ENCODE data around the gene NPPA.

NPPA gene

DNA sequence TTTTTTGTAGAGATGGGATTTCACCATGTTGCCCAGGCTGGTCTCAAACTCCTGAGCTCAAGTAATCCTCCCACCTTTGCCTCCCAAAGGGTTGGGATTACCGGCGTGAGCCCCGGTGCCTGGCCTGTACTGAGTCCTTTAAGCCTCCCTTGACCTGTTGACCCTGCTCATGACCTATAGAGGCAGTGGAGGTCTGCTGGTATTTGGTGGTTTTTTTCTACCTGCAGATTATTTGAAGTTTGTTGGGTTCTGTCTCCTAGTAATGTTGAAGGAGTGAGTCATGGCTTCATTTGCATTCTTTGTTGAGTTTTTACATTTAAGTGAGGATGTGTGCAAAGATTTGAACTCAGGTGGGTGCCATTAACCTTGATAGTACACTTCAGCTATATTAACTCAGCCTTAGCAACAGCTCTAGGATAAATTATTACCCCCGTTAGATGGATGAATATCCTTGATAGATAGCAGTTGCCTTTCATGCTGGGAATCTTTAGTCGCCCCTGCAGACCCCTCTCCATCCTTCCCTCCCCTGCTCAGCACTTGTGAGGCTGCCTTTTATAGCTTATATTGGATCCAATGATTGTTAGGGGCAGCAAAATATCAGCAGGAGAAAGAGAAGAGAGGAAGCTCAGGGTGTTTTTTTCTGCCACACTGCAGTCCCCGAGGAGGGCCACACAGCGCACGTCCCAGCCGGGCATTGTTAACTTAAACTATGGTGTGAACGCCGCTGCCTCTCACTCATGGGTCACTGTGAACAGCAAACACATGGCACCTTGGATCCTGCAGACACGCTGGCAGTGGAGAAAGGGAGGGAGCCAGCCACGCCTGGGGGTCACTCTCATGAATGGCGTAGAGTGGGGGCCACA is 26.0 kb upstream of the NPPA start:
- Histone ChIP-seq H3K27ac (ENCODE audit: low read depth, low read length) (no peak overlapping the region), H3K36me3 (ENCODE audit: insufficient read depth, low read length) (no peaks in the 10 kb centered on the region), H3K4me3 (ENCODE audit: low read length) (no peak overlapping the region), H3K27me3 (ENCODE audit: insufficient read depth, low read length) (no peaks in the 10 kb centered on the region), H3K4me1 (ENCODE audit: insufficient read depth, low read length) (no peaks in the 10 kb centered on the region), H3K9ac (ENCODE audit: low read depth, low read length) (no peak overlapping the region), H3K9me3 (ENCODE audit: insufficient read depth, low read depth, low read length) (no peaks in the 10 kb centered on the region)
- whole genome bisulfite sequencing: 88% methylated on average over 14 of the region's 14 CpGs

DNA sequence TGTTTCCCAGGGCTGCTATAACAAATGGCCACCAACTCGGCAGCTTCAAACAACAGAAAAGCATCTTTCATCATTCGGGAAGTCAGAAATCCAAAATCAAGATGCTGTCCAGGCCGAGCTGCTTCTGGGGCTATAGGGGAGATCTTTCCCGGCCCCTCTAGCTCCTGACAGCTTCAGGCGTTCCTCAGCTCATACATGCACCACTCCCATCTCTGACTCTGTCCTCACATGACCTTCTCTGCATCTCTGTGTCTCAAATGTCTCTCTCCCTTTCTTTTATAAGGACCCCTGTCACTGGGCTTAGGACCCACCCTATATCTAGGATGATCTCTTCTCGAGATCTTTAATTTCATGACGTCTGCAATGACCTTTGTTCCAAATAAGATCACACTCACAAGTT is 25.0 kb upstream of the NPPA start:
- Histone ChIP-seq H3K27me3 (ENCODE audit: insufficient read depth, low read length) (no peaks in the 10 kb centered on the region), H3K4me3 (ENCODE audit: low read length) (no peak overlapping the region), H3K4me1 (ENCODE audit: insufficient read depth, low read length) (no peaks in the 10 kb centered on the region), H3K36me3 (ENCODE audit: insufficient read depth, low read length) (no peaks in the 10 kb centered on the region), H3K9me3 (ENCODE audit: insufficient read depth, low read depth, low read length) (no peaks in the 10 kb centered on the region), H3K9ac (ENCODE audit: low read depth, low read length) (no peak overlapping the region), H3K27ac (ENCODE audit: low read depth, low read length) (no peak overlapping the region)
- 89% methylated on average over 7 of the region's 7 CpGs for WGBS

GRCh38 chr1:11869650-11870207 is 22.1 kb upstream of the NPPA start:
- Histone ChIP-seq H3K36me3 (ENCODE audit: insufficient read depth, low read length) (no peaks in the 10 kb centered on the region), H3K9ac (ENCODE audit: low read depth, low read length) (no peak overlapping the region), H3K27me3 (ENCODE audit: insufficient read depth, low read length) (no peaks in the 10 kb centered on the region), H3K4me1 (ENCODE audit: insufficient read depth, low read length) (no peaks in the 10 kb centered on the region), H3K4me3 (ENCODE audit: low read length) (no peak overlapping the region), H3K27ac (ENCODE audit: low read depth, low read length) (no peak overlapping the region), H3K9me3 (ENCODE audit: insufficient read depth, low read depth, low read length) (no peaks in the 10 kb centered on the region)
- 92% methylated on average over 5 of the region's 5 CpGs for WGBS

GRCh38 chr1:11869104-11869503 is 21.5 kb upstream of the NPPA start:
- Histone ChIP-seq H3K36me3 (ENCODE audit: insufficient read depth, low read length) (no peaks in the 10 kb centered on the region), H3K9ac (ENCODE audit: low read depth, low read length) (no peak overlapping the region), H3K4me3 (ENCODE audit: low read length) (no peak overlapping the region), H3K4me1 (ENCODE audit: insufficient read depth, low read length) (no peaks in the 10 kb centered on the region), H3K27me3 (ENCODE audit: insufficient read depth, low read length) (no peaks in the 10 kb centered on the region), H3K9me3 (ENCODE audit: insufficient read depth, low read depth, low read length) (no peaks in the 10 kb centered on the region), H3K27ac (ENCODE audit: low read depth, low read length) (no peak overlapping the region)
- WGBS: 94% methylated on average over 3 of the region's 3 CpGs

DNA sequence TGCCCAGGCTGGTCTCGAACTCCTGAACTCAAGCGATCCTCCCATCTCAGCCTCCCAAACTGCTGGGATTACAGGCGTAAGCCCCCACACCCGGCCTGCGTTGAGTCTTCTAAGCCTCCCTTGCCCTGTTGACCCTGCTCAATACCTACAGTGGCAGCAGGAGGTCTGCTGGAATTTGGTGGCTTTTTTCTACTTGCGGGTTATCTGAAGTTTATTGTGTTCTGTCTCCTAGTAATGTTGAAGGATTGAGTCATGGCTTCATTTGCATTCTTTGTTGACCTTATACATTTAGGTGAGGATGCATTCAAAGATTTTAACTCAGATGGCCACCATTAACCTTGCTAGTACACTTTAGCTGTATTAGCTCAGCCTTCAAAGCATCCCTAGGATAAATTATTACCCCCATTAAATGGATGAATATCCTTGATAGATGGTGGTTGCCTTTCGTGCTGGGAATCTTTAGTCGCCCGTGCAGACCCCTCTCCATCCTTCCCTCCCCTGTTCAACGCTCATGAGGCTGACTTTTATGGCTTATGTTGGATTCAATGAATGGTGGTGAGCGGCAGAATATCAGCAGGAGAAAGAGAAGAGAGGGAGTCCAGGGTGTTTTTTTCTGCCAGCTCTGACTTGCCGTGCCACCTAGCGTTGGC is 20.9 kb upstream of the NPPA start:
- 77% methylated on average over 9 of the region's 13 CpGs for WGBS
- H3K36me3 ChIP-seq (ENCODE audit: insufficient read depth, low read length): no peaks in the 10 kb centered on the region
- H3K4me1 ChIP-seq (ENCODE audit: insufficient read depth, low read length): no peaks in the 10 kb centered on the region
- no peak overlapping the region for H3K9ac ChIP-seq (ENCODE audit: low read depth, low read length)
- no peaks in the 10 kb centered on the region for H3K27me3 ChIP-seq (ENCODE audit: insufficient read depth, low read length)
- no peak overlapping the region for H3K4me3 ChIP-seq (ENCODE audit: low read length)
- no peaks in the 10 kb centered on the region for H3K9me3 ChIP-seq (ENCODE audit: insufficient read depth, low read depth, low read length)
- no peak overlapping the region for H3K27ac ChIP-seq (ENCODE audit: low read depth, low read length)

DNA sequence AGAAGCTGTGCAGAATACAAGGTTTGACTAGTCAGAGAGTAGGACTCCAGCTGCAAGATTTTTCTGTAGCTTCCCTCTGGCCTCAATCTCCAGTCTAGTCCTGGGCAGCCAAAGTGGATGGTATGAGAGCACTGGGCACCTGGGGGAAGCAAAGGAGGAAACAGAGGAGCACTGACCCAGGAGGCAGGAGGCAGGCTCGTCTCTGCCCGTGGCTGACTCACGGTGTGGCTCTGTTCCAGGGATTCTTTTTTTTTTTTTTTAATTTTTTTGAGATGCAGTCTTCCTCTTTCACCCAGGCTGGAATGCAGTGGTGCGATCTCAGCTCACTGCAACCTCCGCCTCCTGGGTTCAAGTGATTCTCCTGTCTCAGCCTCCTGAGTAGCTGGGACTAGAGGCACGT is 15.3 kb upstream of the NPPA start:
- Histone ChIP-seq H3K9me3 (ENCODE audit: insufficient read depth, low read depth, low read length) (no peaks in the 10 kb centered on the region), H3K4me3 (ENCODE audit: low read length) (no peak overlapping the region), H3K36me3 (ENCODE audit: insufficient read depth, low read length) (no peaks in the 10 kb centered on the region), H3K27me3 (ENCODE audit: insufficient read depth, low read length) (peaks cover 28% of the 10 kb centered on the region), H3K9ac (ENCODE audit: low read depth, low read length) (no peak overlapping the region), H3K4me1 (ENCODE audit: insufficient read depth, low read length) (no peaks in the 10 kb centered on the region), H3K27ac (ENCODE audit: low read depth, low read length) (no peak overlapping the region)
- 93% methylated on average over 5 of the region's 6 CpGs for WGBS

- H3K27me3 ChIP-seq (ENCODE audit: insufficient read depth, low read length): peaks cover 41% of the 10 kb centered on the region
- no peak overlapping the region for H3K27ac ChIP-seq (ENCODE audit: low read depth, low read length)
- no peaks in the 10 kb centered on the region for H3K4me1 ChIP-seq (ENCODE audit: insufficient read depth, low read length)
- H3K4me3 ChIP-seq (ENCODE audit: low read length): no peak overlapping the region
- H3K9me3 ChIP-seq (ENCODE audit: insufficient read depth, low read depth, low read length): no peaks in the 10 kb centered on the region
- H3K36me3 ChIP-seq (ENCODE audit: insufficient read depth, low read length): no peaks in the 10 kb centered on the region
- WGBS: 64% methylated on average over 1 of the region's 1 CpG
- H3K9ac ChIP-seq (ENCODE audit: low read depth, low read length): no peak overlapping the region
Measured at GRCh38 chr1:11860587-11860986, 13.0 kb upstream of the NPPA start.

DNA sequence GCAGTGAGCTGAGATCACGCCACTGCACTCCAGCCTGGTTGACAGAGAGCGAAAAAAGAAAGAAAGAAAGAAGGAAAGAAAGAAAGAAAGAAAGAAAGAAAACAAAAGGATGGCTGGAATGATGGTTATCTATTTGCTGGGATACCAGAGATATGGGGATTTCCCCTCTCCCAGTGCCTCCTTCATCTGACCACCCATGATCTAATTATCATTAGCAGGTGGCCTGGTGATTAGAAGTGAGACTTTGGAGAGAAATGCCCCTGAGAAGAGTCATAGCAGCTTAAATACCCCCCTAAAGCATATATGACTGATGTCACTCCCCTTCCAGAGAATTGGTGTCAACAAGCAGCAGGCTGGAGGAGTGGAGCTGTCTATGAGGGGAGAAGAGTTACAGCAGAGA is 12.5 kb upstream of the NPPA start:
- Histone ChIP-seq H3K36me3 (ENCODE audit: insufficient read depth, low read length) (no peaks in the 10 kb centered on the region), H3K9me3 (ENCODE audit: insufficient read depth, low read depth, low read length) (no peaks in the 10 kb centered on the region), H3K4me3 (ENCODE audit: low read length) (no peak overlapping the region), H3K27ac (ENCODE audit: low read depth, low read length) (no peak overlapping the region), H3K27me3 (ENCODE audit: insufficient read depth, low read length) (peaks cover 41% of the 10 kb centered on the region), H3K4me1 (ENCODE audit: insufficient read depth, low read length) (no peaks in the 10 kb centered on the region), H3K9ac (ENCODE audit: low read depth, low read length) (no peak overlapping the region)
- 86% methylated on average over 2 of the region's 2 CpGs for WGBS

DNA sequence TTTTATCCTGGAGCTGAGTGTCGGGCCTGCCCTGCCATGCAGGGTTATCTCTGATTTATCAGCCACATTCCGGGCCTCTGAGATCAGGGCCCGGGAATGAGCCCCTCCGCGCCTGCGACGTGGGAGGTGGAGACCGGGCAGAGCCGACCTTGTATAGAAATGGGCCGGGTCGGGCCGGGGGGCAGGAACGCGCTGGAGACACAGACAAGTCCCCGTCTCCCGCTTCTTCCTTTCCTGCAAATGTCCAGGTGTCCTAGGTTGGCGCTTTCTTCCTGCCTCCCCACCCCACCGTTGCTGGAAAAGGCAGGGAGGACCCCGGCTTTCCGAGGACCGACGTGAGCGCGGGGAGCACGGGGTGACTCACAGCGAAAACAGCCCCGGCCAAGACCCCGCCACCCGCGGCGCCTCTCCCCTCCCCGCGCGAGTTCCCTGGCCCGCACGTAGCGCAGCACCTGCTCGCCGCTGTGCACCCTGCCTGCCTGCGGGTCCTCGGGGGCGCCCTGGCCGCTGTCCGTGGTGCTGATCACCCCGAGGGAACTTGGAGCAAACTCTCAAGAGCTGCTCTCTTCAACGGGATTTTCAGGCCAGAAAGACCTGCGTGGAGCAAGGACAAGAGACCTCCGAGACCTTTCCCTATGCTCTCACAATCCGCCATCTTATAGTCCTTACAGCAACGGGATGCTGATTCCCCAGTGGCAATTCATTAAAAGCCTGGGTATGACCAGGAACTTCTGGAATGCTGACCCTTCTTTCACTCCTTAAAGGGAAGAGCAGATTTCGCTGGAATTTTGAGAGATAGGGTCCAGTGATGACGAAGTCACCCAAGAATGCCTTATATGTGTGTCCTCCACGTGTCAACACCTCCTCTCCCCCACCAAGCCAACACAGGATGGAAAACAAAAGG is 11.6 kb upstream of the NPPA start:
- peaks cover 41% of the 10 kb centered on the region for H3K27me3 ChIP-seq (ENCODE audit: insufficient read depth, low read length)
- 4% methylated on average over 52 of the region's 53 CpGs for WGBS
- H3K9me3 ChIP-seq (ENCODE audit: insufficient read depth, low read depth, low read length): no peaks in the 10 kb centered on the region
- H3K9ac ChIP-seq (ENCODE audit: low read depth, low read length): peak overlapping the region; percentile 53
- H3K4me3 ChIP-seq (ENCODE audit: low read length): peak overlapping the region; percentile 48
- H3K4me1 ChIP-seq (ENCODE audit: insufficient read depth, low read length): no peaks in the 10 kb centered on the region
- H3K27ac ChIP-seq (ENCODE audit: low read depth, low read length): no peak overlapping the region; the same call in 1 of the 2 replicates
- H3K36me3 ChIP-seq (ENCODE audit: insufficient read depth, low read length): no peaks in the 10 kb centered on the region

GRCh38 chr1:11858613-11858967 is 11.0 kb upstream of the NPPA start, which contains the start of gene NPPB:
NPPB (minus strand) TSS chr1:11858945; CDS start chr1:11858833, 112 bp downstream.
- H3K9ac ChIP-seq (ENCODE audit: low read depth, low read length): peak within 1 kb of the TSS; percentile 53
- H3K4me3 ChIP-seq (ENCODE audit: low read length): peak within 1 kb of the TSS; percentile 48
- H3K27me3 ChIP-seq (ENCODE audit: insufficient read depth, low read length): peaks cover 41% of the 10 kb centered on the region
- H3K36me3 ChIP-seq (ENCODE audit: insufficient read depth, low read length): no peaks in the 10 kb centered on the region
- H3K4me1 ChIP-seq (ENCODE audit: insufficient read depth, low read length): no peaks in the 10 kb centered on the region
- no peak within 1 kb of the TSS; the same call in 1 of the 2 replicates for H3K27ac ChIP-seq (ENCODE audit: low read depth, low read length)
- WGBS: 20% methylated on average over 16 of the region's 16 CpGs
- H3K9me3 ChIP-seq (ENCODE audit: insufficient read depth, low read depth, low read length): no peaks in the 10 kb centered on the region

All from HUES64 (cell line).